Renal pelvis (tissue), 12 donors: ENCODE results near the gene OPRL1. TPM values are rescaled to one million over a fixed set of nuclear protein-coding genes. Genes with fewer than 3 reads are reported as not detected.
A peak's percentile ranks its signal among the peaks of the same experiment; 100 is the strongest.

Experiments
- DNase-seq: peaks from one replicate; pipeline ENCODE4 v3.0.0-alpha.2; 2013
- long read RNA-seq, 16 experiments: transcript quantifications; one replicate each; lab custom pipeline, GENCODE V29; 2026
- polyA plus RNA-seq, 3 donors: library from polyadenylated mRNA; unstranded; fragments of 120-200 nt; gene quantifications; one replicate each; pipeline ENCODE4 v1.2.1, GENCODE V29; 2013; ENCODE audit not compliant: insufficient read length in 3 of 3

The OPRL1 gene
- polyA plus RNA-seq, result 1 to 10 TPM in 2 of 3 donors, under 1 TPM in 1; 0.94 to 1.2 (median 1.1) TPM
- long read RNA-seq, donor 1, partial matches to known transcripts, result 0 of 1 reads
- long read RNA-seq, donor 1, other reads (novel, unspliced or antisense), result 0 of 1 reads
- long read RNA-seq, donor 2, result 0 reads
- long read RNA-seq, donor 3, partial matches to known transcripts, result 0 of 1 reads
- long read RNA-seq, donor 3, other reads (novel, unspliced or antisense), result 0 of 1 reads
- long read RNA-seq, donor 4, result 0 reads
- long read RNA-seq, donor 5, result 0 reads
- long read RNA-seq, donor 6, result 0 reads
- long read RNA-seq, donor 7, result 0 reads
- long read RNA-seq, donor 8, result 0 reads
- long read RNA-seq, donor 9, result 0 reads
- long read RNA-seq, donor 10, partial matches to known transcripts, result 0 of 1 reads
- long read RNA-seq, donor 10, other reads (novel, unspliced or antisense), result 0 of 1 reads
- long read RNA-seq, donor 11, result 0 reads
- long read RNA-seq, donor 12, result 0 reads
- long read RNA-seq, donor 13, result 0 reads
- long read RNA-seq, donor 14, result 0 reads
- long read RNA-seq, donor 15, partial matches to known transcripts, result 0 of 1 reads
- long read RNA-seq, donor 15, other reads (novel, unspliced or antisense), result 0 of 1 reads
- long read RNA-seq, donor 16, result 0 reads

DNA sequence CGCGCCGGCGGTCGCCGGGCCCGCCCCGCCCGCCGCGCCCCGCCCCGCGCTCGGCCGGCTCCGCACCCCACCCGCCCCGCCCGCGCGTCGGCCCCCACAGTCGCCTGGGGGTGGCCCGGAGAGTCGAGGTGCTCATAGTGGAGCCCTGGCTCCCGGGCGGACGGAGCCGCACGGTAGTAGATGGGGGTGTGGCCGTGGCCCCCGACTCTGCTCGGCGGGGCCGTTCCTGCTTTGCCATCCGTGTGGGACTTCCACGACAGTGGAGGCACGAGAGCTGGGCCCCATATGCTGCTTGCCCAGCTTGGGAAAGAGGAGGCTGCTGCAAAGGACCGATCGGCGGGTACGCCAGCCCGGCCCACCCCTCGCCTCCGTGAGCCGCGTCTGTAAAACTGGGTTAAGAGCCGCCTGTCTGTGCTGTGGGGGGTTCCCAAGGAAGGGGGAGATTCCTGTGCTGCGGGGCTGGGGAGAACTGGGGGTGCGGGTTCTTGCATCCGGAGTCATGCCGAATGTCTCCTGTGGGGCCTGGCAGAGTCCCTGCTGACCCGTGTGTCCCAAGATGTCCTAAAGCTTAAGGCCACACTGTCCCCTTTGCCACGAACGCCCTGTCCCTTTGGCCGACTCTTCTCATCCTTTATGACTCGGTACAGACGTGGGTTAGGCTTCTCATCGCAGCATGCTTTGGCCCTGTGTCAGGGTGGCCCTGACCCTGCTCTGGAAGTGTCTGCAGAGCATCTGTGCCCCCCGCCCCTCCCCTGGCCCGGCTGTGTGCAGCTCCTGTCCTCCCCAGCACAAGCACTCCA is at the start of gene OPRL1:
OPRL1 (plus strand) TSS at position 70 of the 800 bp plus-strand sequence. CDS start 12,639 bp downstream, outside the sequence.
- DNase-seq, result no peak

DNA sequence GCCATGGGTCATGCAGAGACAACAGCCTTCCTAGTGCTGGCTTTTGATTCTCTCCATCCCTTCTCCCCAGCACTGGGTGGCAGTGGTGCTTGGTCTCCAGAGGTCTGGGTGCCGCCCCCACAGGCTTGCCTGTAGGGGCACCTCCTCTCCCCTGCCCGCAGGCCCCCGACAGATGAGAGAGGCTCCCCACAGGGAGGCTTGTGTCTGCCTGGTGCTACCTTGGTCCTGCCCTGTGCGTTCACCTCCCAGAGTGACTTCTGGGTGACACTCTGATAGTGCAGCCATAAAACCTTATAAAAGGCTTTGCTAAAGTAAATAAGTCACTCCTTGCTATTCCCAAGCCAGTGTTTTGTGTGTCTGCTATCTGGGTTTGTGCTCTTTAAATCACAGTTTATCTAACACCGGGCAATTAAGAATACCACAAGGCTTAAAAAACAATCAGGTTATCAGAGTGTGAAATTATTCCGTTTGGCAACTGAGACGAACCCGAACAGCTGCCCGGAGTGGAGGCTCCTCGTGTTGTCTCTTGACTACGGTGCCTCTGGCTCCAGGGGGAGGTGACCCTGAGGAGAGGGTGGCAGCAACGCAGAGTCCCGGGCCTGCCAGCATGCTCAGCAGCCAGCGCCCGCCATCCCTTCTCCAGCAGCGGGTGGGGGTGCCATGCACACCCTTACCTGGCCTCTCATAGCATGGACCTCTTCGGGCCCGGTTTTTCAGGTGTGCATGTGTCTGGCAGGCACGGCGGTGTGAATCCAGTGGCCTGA is 49.3 kb upstream of the OPRL1 start:
- no peak for DNase-seq

DNA sequence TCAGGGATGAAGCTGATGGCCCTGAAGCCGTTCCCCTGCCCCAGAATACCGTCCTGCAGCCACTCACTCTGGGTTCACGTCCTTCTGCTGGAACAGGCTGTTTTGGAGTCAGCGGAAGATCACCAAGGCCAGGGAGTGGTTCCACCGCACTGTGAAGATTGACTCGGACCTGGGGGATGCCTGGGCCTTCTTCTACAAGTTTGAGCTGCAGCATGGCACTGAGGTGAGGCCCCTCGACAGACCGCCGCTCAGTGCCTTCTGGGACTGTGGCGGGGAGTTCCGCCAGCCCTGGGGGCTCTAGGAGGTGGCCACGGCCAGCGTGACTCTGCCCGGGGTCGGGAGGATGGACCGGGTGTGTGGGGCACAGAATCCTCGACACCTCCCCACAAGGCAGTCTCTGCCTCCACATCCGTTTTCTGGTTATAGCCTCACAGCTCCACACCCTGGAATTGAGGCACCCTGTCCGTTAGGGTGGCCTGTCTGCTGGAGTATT is 48.0 kb upstream of the OPRL1 start:
- DNase-seq, result no peak

DNA sequence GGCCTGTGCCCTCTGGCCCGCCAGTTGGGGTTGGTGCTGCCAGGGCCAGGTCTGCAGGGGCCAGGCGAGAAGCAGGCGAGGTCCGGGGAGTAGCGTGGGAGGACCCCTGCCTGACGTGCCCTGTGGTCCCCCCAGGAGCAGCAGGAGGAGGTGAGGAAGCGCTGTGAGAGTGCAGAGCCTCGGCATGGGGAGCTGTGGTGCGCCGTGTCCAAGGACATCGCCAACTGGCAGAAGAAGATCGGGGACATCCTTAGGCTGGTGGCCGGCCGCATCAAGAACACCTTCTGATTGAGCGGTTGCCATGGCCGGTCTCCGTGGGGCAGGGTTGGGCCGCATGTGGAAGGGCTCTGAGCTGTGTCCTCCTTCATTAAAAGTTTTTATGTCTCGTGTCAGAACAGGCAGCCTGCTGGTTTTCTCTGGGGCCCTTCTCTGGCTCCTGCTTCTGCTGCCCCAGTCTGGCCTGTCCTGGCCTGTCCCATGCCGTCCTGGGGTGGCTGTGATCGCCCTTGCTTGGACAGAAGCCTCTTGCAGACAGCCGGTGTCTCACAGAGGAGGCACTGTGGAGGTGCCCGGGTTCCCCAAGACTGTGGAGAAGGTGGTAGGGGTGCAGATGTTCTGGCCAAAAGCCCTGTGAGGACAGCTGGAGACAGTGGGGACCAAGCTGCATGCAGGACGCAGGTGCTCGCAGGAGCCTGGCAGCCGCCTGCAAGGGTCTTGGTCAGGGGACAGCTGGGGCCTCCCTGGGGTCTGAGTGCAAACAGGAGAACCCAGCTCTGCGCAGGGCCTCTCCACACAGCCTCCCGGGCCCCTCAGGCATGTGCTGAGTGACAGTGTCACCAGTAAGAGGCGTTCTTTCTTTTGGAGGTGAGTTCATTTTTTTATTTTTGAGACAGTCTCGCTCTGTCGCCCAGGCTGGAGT is 46.9 kb upstream of the OPRL1 start:
- no peak for DNase-seq

DNA sequence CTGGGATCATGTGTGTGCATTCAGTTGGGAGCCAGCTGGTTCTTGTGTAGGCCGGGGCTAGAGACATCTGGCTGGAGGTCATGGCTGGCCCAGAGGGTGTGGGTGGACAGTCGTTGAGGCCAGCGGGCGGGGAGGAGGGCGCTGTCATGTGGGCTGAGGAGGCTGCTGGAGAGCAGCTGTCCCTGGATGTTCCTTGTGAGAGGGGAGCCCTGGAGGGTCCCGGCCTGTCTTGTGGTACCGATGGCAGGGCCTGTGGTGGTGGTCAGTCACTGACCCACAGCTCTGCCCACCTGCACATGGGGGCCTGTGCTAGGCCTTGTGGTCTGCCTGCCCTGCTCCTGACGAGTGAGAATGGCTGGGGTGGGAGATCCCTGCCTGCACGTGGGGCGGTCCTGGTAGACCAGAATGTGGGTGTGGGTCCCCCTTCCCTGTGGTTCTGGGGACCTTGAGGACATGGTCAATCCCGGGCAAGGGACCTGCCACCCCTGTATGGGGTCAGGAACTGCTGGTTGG is 45.8 kb upstream of the OPRL1 start:
- DNase-seq, result no peak

DNA sequence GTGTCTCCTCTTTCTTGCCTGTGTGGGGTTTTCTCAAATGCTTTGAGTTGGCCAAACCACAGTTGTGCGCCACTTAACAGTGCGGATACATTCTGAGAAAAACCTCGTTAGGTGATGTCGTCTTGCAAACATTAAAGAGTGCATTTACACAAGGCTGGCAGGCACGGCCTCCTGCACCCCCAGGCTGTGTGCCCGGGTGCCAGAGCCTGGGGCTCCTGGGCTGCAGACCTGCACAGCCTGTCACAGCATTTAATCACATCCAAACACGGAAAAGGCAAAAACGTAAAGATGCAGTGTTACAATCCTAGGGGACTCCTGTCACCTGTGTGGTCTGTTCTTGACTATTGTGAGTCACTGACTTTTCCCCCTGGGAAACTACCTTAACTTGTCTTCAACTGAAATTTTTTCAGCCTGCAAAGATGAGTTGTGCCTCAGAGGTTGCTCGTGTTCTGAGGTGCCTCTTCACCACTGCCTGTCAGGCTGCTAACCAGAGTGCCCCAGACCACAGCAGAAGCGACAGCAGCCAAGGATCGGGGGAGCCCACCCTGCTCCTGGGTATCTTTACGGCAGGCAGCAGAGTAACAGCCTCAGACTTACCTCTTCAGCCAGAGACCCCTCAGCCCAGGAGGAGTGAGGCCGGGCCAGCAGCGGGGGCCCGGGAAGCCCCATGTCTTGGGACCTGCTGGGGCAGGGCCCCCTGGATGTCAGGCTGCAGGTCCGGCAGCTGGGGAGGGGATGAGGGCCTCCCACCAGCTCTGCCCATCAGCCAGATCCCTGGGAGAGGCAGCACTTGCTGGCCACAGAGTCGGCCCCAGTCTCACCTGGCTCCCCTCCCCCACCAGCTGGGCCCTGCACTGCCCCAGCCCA is 44.6 kb upstream of the OPRL1 start:
- no peak for DNase-seq

DNA sequence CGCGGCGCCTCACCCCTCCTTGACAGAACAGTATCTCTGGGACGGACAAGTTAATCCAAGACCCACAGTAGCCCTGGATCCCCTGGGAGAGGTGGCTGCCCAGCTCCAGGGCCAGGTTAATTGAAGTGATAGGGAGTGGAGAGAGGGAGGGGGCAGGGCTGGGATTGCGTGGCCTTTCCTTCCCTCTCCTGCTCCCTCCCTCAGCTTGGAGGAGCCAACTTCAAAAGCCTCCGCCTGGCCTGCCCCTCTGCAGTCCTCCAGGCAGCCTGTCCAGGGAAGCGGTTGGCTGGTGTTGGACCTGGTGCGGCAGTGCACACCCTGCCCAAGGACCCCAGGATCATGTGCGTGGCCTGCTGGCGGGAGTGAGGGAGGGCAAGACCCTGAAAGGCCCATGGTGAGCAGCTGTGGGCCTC is 43.9 kb upstream of the OPRL1 start, which contains the start of gene C20orf204:
C20orf204 (plus strand) TSS at position 250 of the 413 bp plus-strand sequence; CDS start at position 392, 142 bp downstream.
- no peak for DNase-seq

DNA sequence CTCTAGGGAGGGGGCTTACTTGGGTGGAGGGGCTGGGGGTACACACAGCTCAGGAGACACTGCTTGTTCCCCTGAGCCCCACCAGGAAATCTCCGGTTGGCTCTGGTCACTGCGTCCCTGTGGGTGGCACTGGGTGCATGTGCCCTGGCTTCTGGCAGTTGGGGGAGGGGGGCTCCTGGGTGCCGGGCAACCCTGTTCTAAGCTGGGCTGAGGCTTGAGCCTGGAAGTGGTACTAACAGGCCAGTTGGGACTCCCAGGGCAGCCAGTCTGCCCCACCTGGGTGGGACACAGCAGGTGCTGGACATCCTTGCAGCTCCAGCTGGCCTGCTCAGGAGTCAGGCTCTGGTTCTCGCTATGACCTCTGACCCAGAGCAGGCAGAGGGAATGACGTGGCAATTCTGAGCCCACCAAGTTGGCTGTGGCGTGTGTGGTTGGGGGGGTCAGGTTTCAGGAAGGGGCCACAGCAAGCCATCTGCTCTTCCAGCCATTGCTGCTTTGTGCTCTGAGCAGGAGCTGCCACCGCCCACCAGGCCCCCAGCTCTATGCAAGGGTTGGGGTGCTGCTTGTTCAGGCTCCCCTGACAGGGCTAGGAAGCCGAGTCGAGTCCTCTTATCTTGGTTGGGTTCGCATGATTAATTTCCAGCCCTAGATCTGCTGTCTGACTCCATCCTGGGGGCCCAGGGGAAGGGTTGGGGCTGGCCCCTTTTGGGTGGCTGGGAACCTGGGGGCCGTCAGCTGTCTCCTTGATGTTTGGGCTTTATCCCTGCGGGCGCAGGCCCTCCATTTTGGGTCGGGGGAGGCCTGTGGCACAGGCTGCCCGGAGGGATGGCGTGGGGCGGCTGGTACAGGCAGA is 43.3 kb upstream of the OPRL1 start:
- no peak for DNase-seq

DNA sequence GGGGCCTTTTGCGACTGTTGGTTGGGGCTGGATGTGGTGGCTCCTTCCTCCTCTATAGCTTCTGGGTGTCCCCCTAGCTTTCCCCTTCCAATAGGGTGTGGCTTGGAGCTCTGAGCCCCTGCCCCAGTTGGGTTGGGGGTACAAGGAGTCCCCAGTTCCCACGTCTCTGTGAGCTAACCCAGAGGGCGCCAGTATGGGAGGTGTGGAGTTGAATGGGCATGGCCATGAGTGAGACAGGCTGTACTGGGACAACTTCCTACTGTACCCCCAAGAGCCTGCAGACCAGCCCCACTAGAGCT is 42.7 kb upstream of the OPRL1 start:
- no peak for DNase-seq

DNA sequence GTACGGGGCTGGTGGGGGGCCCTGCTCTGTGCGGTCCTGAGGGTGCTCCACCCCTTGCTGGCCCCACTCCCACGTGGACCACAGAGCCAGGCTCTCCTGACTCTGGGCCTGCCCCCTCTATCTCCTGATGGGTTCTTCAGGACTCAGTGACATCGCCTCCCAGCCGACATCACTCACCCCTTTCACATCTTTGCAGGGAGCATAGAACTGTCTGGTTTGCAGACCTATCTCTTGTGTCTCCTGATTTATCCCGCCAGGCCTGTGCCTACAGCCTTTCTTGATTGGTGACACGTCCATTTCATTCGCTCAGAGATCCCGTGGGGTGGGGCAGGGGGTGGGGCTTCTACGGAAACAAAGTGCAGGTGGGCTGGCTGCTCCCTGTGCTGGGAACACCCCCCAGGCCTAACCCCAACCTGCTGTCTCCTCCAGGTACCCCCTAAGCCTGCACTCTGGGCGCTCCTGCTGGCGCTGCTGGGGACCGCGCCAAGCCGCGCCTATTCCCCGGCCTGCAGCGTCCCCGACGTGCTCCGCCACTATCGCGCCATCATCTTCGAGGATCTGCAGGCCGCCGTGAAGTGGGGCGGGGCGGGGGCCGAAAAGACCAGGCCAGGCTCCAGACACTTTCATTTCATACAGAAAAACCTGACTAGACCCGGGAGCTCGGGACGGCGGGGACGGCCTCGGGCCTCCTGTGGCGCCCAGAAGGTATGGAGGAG is 42.2 kb upstream of the OPRL1 start:
- no peak for DNase-seq

DNA sequence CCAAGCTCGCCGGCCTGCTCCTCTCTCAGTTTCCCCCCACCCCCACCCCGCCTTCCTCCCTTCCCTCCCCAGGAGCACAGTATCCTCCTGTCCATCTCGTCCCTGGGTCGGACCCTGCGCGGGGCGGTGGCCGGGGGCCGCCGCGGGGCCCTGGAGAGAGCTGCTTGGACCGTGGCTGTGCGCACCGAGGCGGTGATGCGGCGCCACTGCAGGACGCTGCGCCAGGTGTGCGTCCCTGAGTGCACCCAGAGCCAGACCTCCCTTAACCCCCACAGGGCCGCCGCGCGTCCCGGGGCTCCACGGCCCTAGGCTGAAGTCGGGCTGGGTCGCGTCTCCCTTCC is 41.7 kb upstream of the OPRL1 start:
- no peak for DNase-seq

DNA sequence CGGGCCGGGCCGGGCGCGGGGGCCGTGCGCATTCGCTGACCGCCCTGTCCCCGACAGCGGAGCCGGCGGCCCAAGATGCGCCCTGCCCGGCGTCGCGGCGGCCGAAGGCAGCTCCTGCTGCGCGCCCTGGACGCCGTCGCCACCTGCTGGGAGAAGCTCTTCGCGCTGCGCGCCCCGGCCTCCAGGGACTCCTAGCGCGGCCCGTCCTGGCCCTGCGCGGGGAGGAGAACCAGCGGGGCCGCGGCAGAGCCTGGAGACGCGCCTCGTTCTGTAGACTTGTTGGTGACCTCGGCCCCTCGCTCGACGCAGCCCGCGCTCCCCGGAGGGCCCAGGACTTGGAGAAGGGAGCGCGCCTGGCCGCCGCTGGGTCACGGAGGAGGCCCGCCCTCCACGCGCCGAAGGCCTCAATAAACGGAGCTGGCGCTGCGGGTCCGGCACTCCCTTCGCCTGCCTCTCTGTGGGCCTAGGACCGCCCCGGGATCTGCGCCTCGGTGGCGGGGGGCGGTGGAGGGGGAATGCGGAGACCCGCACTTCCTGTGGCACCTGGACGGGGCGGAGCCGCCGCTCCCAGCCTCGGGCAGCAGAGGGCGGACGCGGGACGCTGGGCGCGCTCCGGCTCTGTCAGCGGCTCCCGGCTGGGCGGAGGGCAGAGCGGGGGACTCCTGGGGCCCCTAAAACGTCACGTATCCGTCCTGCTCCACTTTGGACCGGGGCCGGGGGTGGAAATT is 41.2 kb upstream of the OPRL1 start:
- peak; percentile 75 for DNase-seq

DNA sequence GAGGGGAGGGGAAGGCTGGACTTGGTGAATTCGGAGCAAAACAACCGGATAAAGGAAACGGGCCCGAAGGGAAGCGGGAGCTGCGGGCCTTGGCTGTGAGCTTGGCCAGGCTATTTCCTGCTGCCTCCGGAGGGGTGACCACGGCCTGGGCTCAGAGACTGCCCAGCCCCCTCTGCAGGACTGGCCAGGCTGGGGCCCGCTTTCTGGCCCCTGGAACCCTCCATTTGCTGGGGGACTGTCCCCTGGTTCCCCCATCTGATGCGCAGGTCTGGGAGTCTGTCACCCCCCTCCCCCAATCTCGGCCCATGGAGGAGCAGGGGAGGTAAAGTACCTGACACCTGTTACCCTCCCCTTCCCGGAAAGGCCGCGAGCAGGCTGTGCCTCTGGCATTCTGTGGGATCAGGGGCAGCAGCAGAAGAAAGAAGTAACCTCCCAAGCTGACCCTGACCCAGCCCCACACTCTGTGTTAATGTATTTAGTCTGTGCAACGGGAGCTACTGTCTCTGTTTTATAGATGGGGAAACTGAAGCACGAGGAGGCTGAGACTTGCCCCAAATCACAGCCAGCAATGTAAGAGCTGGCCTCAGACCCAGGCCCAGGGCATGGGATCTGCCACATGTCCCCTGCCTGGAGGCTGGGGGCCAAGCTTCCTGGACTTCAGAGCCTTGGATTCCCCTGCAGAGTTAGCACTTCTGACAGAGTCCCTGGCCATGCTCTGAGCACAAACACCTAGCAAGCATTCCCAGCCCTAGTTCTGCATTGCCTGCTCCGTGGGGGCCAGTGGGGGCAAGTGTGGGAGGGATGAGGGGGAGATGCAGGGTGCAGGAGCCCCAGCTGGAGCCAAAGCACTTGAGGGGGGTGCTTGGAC is 40.4 kb upstream of the OPRL1 start:
- DNase-seq, result no peak

DNA sequence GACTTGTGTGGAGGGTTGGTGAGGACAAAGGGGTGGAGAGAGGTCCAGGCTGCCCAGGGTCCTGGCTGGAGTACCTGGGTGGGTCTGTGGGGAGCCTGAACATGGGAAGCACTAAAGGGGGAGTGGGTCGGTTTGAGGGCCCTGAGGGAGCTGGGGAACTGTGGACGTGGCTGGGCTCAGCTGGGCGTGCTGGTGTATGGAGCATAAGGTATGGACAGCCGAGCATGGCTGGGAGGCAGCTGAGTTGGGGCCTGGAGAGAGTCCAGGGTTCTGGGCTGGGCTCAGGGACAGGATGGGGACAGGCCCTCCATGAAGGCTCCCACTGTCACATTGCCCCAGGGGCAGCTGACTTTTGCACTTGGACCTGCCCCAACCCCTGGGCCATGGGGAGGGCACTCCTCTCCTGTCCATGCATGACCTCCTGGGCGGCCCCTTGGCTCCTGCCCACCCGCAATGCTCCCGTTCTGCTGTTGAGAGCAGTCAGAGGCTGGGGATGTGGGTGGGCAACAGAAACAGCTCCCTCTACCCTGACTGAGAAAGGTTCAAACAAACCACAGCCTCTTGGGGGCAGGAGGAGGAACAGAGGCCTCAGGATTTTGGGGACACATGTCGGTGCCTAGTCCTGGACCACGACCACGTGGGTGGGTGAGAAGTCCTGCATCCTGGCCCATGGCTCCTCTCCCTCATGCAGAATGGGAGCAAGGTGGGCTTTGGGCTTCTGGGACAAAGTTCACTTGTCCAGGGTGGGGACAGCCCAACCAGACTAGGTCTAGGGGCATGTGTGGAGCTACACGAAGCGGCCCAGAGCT is 39.4 kb upstream of the OPRL1 start:
- DNase-seq, result no peak
